BLaER1 treated with 17β-estradiol and CSF1 and Interleukin-3, amounts not matched to agents 10 nM and 100 nM (cell line): Measurements from ENCODE around the gene OSBPL2.

ENCODE experiments used
- H3K27ac ChIP-seq, 11 experiments: shearing (Covaris generic); formaldehyde crosslinking; 2 replicates each; pipeline ENCODE4 v1.8.1; 2022
- H3K27me3 ChIP-seq, 11 experiments: shearing (Covaris generic); formaldehyde crosslinking; 2 replicates each; pipeline ENCODE4 v1.8.1; 2022
- H3K36me3 ChIP-seq, 11 experiments: shearing (Covaris generic); formaldehyde crosslinking; 2 replicates each; pipeline ENCODE4 v1.8.1; 2022
- H3K4me1 ChIP-seq, 10 experiments: shearing (Covaris generic); formaldehyde crosslinking; 2 replicates each; pipeline ENCODE4 v1.8.1; 2022
- H3K4me2 ChIP-seq, 11 experiments: shearing (Covaris generic); formaldehyde crosslinking; 2 replicates each; pipeline ENCODE4 v1.8.1; 2022
- H3K4me3 ChIP-seq, 10 experiments: shearing (Covaris generic); formaldehyde crosslinking; 2 replicates each; pipeline ENCODE4 v1.8.1; 2022
- H3K9ac ChIP-seq, 11 experiments: shearing (Covaris generic); formaldehyde crosslinking; 2 replicates each; pipeline ENCODE4 v1.8.1; 2022
- H3K9me3 ChIP-seq, 11 experiments: shearing (Covaris generic); formaldehyde crosslinking; replicated peaks in 1 of 11; 2 replicates each; pipeline ENCODE4 v1.8.1; 2022
- H4K20me1 ChIP-seq, 11 experiments: shearing (Covaris generic); formaldehyde crosslinking; 2 replicates each; pipeline ENCODE4 v1.8.1; 2022
- Cebpa-rat ChIP-seq, 11 experiments: shearing (Covaris generic); IDR thresholded peaks; 2 replicates each; pipeline ENCODE4 v1.8.1; 2022

The OSBPL2 gene

DNA sequence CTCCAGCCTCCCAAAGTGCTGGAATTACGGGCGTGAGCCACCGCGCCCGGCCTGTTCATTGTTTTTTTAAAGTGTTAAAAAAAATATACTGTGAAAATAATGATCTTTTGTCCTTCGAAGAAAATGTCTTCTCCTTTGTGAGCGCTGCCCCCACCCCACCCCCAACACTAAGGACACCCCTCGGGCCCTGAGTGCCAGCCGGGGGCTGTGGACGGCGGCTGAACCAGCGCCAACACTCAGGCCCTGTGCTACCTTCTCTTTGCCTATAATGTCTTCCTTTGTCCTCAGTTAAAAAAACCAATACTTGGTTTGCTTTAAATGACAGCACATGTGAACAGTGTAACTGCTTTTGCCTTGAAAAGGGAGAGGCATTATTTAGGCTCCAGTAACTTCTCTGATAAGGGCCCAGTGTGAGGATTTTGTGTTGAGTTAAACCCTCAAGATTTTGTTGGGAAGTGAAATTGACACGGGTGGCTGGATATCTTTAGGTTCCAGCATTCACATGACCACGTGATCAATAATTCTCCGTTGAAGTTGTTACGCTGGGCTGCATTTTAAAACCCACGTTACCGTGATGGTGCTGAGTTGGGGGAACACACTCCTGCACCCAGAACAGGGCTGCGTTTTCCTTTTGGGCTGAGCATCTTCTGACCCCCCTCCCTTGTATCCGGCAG, 54.9 kb downstream of the OSBPL2 start:
- Histone ChIP-seq H3K36me3 (peaks cover 0 to 60% (median 9%) of the 10 kb centered on the region in 11 experiments; a peak in 13 of 22 replicates), H3K9ac (peak overlapping the region in 8 of 11 experiments; percentile 11 to 52 (median 38); a peak in 11 of 22 replicates), H3K27ac (peak overlapping the region; percentile 37 to 74 (median 63); a peak in 20 of 22 replicates), H3K4me3 (0 out of 20 replicates have a peak overlapping the region, but pooled peaks of 1 of the 10 experiments have one; percentile 1), H3K4me2 (peak overlapping the region; percentile 68 to 90 (median 78)), H3K27me3 (no peaks in the 10 kb centered on the region), H3K4me1 (peaks cover 38 to 68% (median 44%) of the 10 kb centered on the region in 10 experiments), H4K20me1 (peaks cover 0 to 5% (median 0%) of the 10 kb centered on the region in 11 experiments; a peak in 3 of 22 replicates), H3K9me3 (no peaks in the 10 kb centered on the region)
- no peak for TF ChIP-seq Cebpa-rat (IDR thresholded peaks at IDR 0.05)

DNA sequence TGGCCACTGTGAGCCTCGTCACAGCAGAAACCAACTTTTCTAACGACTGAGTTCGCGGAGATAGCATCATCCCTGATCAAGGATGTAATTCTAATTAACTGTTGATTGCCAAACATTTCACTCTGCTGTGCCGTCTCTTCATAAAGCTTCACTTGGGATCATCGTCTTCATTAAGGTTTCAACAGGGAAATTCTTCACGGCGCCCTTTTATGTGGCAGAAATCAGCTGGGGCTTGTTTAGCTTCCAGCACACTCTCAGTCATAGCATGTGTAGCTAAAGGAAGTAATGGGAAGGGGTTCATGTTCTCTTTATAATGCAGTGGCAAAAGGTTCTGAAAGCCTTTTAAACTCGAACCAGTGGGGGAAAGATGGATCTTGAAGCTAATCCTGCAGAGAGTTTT, 55.6 kb downstream of the OSBPL2 start:
- peaks cover 0 to 4% (median 0%) of the 10 kb centered on the region in 11 experiments; a peak in 1 of 22 replicates for H4K20me1 ChIP-seq
- H3K27me3 ChIP-seq = no peaks in the 10 kb centered on the region
- peaks cover 0 to 59% (median 9%) of the 10 kb centered on the region in 11 experiments; a peak in 13 of 22 replicates for H3K36me3 ChIP-seq
- no peaks in the 10 kb centered on the region for H3K9me3 ChIP-seq
- H3K9ac ChIP-seq = peak overlapping the region; percentile 11 to 52 (median 37); a peak in 17 of 22 replicates
- TF ChIP-seq Cebpa-rat (IDR thresholded peaks at IDR 0.05) = no peak
- H3K4me1 ChIP-seq = peaks cover 38 to 68% (median 44%) of the 10 kb centered on the region in 10 experiments
- peak overlapping the region in 2 of 10 experiments; percentile 1; a peak in 1 of 20 replicates for H3K4me3 ChIP-seq
- H3K27ac ChIP-seq = peak overlapping the region; percentile 37 to 74 (median 63); a peak in 21 of 22 replicates
- peak overlapping the region; percentile 68 to 90 (median 78) for H3K4me2 ChIP-seq

DNA sequence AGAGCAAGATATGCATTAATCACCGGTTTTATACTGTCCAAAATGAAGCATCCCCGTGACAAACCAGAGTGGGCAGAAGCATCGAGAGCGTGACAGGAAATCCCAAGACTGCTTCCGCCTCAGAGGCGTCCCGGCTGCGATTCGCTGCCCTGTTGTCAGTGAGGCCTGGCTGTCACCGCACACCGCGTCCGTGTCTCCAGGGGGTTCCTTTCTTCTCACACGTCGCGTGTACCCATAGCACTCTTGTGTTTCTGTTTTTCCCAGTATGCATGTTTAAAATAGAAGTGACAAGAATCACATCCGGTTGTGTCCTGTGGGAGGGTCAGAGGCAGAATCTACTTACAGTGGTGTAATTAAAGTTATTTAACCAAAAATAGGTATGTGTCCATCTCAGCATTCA, 56.2 kb downstream of the OSBPL2 start:
- peaks cover 0 to 4% (median 0%) of the 10 kb centered on the region in 11 experiments; a peak in 1 of 22 replicates for H4K20me1 ChIP-seq
- H3K4me2 ChIP-seq = peak overlapping the region; percentile 68 to 90 (median 78)
- peak overlapping the region in 10 of 11 experiments; percentile 43 to 74 (median 64); a peak in 18 of 22 replicates for H3K27ac ChIP-seq
- H3K4me3 ChIP-seq = peak overlapping the region in 1 of 10 experiments; percentile 23; a peak in 2 of 20 replicates
- no peaks in the 10 kb centered on the region for H3K9me3 ChIP-seq
- H3K4me1 ChIP-seq = peaks cover 38 to 68% (median 44%) of the 10 kb centered on the region in 10 experiments
- no peak for TF ChIP-seq Cebpa-rat (IDR thresholded peaks at IDR 0.05)
- H3K9ac ChIP-seq = peak overlapping the region in 7 of 11 experiments; percentile 2 to 52 (median 37); a peak in 10 of 22 replicates
- peaks cover 0 to 53% (median 6%) of the 10 kb centered on the region in 11 experiments; a peak in 10 of 22 replicates for H3K36me3 ChIP-seq
- no peaks in the 10 kb centered on the region for H3K27me3 ChIP-seq

DNA sequence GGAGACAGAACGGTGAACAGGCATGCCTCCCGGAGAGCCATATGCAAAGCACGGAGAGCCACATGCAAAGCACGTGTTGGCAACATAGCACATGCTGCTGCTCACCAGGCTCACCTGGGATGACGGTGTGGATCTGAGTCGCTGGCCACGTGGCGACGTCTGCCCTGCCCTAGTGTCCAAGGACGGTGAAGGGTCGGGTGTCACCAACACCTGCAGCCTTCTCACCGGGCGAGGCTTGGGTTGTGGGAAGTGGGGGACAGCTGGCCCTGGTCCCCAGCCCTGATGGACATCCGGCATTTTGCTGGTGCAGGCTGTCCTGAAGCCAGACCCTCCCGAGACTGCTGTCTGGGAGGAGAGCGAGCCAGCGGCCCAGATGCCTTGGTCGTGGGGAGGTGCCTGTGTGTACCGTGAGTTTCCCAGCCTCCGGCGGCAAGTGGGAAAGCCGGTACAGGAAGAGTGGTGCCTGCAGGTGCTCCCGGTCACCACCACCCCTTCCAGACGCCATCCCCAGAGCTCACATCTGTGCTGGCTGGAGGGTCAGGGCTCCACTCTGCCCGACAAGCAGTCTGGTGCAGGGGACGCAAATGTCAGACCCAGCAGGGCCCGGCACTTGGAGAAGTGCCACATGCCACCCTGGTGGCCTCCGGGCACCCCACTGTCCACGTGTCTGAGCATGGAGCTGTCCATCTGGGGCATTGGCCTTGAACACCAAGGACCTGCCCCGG, 58.6 kb downstream of the OSBPL2 start:
- no peaks in the 10 kb centered on the region for H3K27me3 ChIP-seq
- H3K36me3 ChIP-seq = peaks cover 0 to 29% (median 1%) of the 10 kb centered on the region in 11 experiments; a peak in 6 of 22 replicates
- peaks cover 0 to 4% (median 0%) of the 10 kb centered on the region in 11 experiments; a peak in 1 of 22 replicates for H4K20me1 ChIP-seq
- TF ChIP-seq Cebpa-rat (IDR thresholded peaks at IDR 0.05) = no peak
- H3K9ac ChIP-seq = peak overlapping the region in 2 of 11 experiments; percentile 8 to 9; a peak in 2 of 22 replicates
- no peaks in the 10 kb centered on the region for H3K9me3 ChIP-seq
- H3K4me1 ChIP-seq = peaks cover 35 to 66% (median 42%) of the 10 kb centered on the region in 10 experiments
- H3K4me2 ChIP-seq = no peak overlapping the region
- no peak overlapping the region for H3K4me3 ChIP-seq
- no peak overlapping the region for H3K27ac ChIP-seq

DNA sequence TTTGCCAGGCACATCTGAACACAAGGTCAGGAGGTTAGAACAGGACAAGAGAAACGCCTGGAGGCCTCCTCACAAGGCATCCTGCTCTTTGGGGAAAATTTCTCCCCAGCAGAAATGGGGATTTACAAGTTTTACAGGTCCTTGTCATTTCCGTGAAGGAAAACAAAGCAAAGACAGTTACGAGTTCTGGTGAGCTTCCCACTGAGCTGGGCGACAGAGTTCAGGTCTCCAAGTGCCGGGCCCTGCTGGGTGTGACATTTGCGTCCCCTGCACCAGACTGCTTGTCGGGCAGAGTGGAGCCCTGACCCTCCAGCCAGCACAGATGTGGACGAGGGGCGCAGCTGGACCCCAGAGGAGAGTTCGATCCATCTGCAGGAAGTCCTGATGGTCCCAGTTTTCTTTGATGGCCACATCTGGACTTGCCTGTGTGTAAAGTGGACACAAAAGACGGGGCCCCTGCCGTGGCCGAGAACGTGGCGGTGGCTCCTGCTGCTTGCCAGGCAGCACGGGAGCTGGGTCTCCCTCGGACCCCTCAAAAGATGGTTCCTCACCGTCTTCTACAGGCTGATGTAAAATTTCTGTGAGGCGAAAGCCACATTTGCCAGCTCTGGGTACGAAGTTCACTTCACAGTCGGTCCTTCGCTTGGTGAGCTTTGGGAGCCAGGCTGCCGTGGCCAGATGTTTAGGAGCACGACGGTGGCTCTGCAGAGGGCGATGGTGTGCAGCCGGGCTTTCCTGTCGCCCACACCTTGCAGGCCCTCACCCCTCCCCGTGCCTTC, 59.3 kb downstream of the OSBPL2 start:
- H3K4me1 ChIP-seq = peaks cover 27 to 59% (median 34%) of the 10 kb centered on the region in 10 experiments
- H3K36me3 ChIP-seq = peaks cover 0 to 26% (median 0%) of the 10 kb centered on the region in 11 experiments; a peak in 5 of 22 replicates
- H3K27me3 ChIP-seq = no peaks in the 10 kb centered on the region
- no peaks in the 10 kb centered on the region for H3K9me3 ChIP-seq
- peaks cover 0 to 4% (median 0%) of the 10 kb centered on the region in 11 experiments; a peak in 1 of 22 replicates for H4K20me1 ChIP-seq
- peak overlapping the region in 3 of 11 experiments; percentile 8 to 14 (median 9); a peak in 2 of 22 replicates for H3K9ac ChIP-seq
- TF ChIP-seq Cebpa-rat (IDR thresholded peaks at IDR 0.05) = no peak
- no peak overlapping the region for H3K4me3 ChIP-seq
- no peak overlapping the region for H3K4me2 ChIP-seq
- H3K27ac ChIP-seq = no peak overlapping the region

DNA sequence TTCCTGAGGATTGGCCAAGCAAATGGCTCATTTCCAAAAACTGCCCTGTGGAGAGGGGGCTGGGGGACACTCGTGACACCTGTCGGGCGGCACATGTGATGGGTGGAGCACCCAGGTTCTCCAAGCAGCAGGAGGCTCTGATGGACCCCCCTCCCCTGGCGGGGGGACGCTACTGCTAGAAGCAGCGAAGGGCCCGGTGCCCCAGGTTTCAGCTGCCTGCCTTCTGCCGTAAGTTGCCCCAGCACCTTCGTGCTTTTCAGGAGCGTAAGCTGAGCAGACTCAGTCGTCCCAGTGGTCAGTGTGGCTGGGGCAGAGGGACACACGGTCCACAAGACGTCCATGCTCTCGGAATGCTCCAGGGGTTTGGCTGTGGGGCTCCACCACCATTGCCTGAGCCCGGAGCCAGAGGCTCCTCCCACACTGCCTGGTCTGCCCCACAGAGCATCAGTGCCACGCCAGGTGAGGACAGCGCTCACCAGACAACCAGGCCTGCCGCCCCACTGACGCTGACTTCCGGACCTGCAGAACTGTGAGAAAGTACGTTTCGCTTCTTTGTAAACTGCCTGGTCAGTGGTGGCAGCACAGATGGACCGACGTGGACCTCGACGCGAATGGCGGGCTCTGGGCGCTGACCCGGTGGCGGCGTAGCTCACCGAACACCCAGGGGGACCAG, 60.4 kb downstream of the OSBPL2 start:
- Histone ChIP-seq H3K4me2 (no peak overlapping the region), H3K27ac (no peak overlapping the region), H3K27me3 (no peaks in the 10 kb centered on the region), H3K9ac (0 out of 22 replicates have a peak overlapping the region, but pooled peaks of 1 of the 11 experiments have one; percentile 19), H3K4me3 (no peak overlapping the region), H3K36me3 (peaks cover 0 to 26% (median 2%) of the 10 kb centered on the region in 11 experiments; a peak in 14 of 22 replicates), H3K9me3 (no peaks in the 10 kb centered on the region), H4K20me1 (peaks cover 4 to 11% (median 7%) of the 10 kb centered on the region in 11 experiments), H3K4me1 (peaks cover 17 to 48% (median 24%) of the 10 kb centered on the region in 10 experiments)
- no peak for TF ChIP-seq Cebpa-rat (IDR thresholded peaks at IDR 0.05)

DNA sequence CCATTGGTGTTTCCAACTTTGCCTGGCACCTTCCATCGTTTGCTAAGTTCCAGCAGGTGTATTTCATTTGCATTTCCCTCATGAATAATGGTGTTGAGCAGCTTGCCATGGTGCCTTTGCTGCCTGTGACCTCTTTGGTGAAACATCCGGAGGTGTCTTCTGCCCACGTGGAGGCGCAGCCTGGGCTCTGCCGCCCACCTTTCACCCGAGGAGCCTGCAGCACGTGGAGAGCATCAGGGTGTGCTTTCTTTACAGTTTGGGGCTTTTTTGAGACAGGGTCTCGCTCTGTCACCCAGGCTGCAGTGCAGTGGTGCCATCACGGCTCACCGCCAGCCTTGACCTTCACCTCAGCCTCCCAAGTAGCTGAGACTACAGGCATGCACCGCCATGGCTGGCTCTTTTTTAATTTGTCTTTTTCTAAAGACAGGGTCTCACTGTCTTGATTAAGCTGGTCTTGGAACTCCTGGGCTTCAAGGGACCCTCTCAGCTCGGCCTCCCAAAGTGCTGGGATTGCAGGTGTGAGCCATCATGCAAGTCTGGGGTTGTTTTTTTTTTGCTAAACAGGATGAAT, 61.4 kb downstream of the OSBPL2 start:
- Histone ChIP-seq H3K9me3 (no peaks in the 10 kb centered on the region), H3K4me2 (no peak overlapping the region), H3K4me3 (no peak overlapping the region), H4K20me1 (peaks cover 14 to 22% (median 17%) of the 10 kb centered on the region in 11 experiments), H3K27ac (no peak overlapping the region), H3K27me3 (no peaks in the 10 kb centered on the region), H3K9ac (0 out of 22 replicates have a peak overlapping the region, but pooled peaks of 1 of the 11 experiments have one; percentile 13), H3K4me1 (peaks cover 16 to 48% (median 24%) of the 10 kb centered on the region in 10 experiments), H3K36me3 (peaks cover 10 to 37% (median 12%) of the 10 kb centered on the region in 11 experiments)
- no peak for TF ChIP-seq Cebpa-rat (IDR thresholded peaks at IDR 0.05)
